Effector CD4-positive, alpha-beta T cell (primary cell): ENCODE data around the gene SLAMF6.

Experiments
- DNase-seq: peaks from one replicate; pipeline ENCODE4 v3.0.0-alpha.2; 2020

SLAMF6 gene

DNA sequence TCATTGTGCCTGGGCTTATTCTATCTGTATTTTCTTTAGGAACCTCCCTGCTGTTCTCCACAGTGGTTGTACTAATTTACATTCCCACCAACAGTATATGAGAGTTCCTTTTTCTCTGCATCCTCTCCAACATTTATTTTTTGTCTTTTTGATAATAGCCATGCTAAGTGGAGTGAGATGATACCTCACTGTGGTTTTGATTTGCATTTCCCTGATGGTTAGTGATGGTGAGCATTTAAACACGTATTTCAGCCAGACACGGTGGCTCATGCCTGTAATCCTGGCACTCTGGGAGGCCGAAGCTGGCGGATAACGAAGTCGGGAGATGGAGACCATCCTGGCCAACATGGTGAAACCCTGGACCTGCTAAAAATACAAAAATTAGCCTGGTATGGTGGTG, 57.9 kb downstream of the SLAMF6 start:
- no peak for DNase-seq

DNA sequence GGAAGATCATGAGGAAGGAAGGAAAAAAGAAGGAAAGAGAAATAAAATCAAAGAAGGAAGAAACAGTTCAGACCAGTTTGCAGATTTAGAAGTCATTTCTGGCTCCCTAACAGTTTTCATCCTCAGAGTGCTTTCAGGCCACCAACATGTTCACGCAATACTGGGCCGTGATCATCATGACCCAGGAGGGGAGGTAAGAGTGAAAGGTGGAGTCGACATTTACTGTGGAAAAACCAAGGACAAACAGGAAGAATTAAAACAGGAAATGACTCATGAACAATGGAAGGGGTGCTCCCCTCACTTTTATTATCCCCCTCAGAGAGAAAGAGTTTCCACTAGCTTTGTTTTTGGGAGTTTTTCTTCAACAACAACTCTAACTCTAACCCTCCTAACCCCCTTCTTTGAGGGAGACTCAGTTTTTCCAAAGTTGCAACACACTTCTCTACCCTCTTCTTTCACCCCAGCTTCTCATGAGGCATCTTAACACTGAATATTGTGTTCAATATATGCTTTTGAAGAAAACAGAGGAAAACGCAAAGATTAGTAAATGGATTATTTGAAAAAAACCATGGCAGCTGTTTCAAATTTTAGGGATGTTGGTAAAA, 62.3 kb downstream of the SLAMF6 start:
- no peak for DNase-seq

DNA sequence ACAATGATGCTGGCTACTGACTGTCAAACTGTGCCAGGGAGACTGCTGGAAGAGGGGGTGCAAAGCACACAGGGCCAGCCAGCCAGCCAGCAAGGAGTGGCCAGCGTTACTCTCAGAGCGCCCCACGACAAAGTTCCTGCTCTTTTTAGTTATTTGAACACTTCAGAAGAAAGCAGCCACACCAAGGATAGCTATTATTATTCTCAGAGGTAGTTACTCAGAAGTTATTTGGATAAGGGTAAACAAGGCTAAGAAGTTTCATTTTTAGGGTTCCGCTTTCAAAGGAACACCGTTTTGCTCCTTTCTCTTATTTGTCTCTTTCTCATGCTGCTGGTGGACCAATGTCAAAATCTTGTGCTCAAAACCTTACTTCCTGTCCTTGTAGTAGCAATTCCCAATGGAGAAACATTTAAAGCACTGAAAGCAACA, 62.8 kb downstream of the SLAMF6 start:
- no peak for DNase-seq

DNA sequence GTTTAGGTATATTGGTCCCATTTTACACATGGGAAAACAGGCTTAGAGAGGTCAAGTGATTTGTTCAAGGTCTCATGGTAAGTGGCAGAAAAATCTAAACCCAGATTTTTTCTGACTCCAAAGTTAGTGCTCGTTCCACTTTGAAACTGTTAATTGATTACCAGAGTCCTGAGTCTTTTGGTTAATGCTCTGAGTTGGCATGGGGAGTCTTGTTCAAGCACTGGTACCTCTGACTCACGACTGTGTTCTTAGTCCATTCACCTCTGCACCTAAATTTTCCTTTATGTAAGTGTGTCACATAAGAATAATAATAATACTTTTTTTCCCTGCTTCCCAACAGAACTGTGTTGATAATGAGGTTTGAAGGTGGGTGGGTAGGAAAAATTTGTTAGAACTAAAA, 63.4 kb downstream of the SLAMF6 start:
- no peak for DNase-seq

DNA sequence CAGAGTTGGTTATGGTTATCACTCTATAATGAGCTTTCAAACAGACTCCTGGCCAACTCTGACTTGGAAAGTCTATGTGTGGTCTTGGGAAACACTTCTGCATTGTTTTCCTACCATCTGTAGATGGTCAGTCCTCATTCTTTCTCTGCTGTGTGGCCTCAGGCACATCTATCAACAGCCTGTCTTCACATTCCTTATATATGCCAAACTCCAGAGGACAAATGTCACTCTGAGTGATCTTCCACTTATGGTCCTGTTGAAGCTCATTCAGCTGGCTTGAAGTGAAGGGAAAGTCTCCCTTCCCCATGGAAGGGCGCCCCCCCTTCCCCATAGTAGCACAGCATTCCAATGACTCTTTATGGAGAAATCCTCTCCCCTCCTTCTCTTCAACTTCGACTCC, 64.0 kb downstream of the SLAMF6 start:
- no peak for DNase-seq

DNA sequence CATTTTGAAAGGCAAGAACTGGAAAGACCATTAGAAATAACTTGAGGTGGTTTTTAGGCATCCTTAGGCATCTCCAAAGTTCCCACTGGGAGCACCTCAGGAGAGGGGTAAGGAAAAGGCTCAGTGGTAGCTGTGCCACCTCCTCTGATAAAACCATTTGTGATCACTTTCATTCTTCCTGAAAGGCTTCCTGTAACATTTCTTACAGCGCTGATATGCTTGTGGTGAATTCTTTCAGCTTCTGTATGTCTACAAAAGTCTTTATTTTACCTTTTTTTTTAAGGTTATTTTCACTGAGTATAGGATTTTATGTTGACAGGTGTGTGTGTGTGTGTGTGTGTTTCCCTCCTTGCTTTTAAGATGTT, 67.9 kb downstream of the SLAMF6 start:
- no peak for DNase-seq

DNA sequence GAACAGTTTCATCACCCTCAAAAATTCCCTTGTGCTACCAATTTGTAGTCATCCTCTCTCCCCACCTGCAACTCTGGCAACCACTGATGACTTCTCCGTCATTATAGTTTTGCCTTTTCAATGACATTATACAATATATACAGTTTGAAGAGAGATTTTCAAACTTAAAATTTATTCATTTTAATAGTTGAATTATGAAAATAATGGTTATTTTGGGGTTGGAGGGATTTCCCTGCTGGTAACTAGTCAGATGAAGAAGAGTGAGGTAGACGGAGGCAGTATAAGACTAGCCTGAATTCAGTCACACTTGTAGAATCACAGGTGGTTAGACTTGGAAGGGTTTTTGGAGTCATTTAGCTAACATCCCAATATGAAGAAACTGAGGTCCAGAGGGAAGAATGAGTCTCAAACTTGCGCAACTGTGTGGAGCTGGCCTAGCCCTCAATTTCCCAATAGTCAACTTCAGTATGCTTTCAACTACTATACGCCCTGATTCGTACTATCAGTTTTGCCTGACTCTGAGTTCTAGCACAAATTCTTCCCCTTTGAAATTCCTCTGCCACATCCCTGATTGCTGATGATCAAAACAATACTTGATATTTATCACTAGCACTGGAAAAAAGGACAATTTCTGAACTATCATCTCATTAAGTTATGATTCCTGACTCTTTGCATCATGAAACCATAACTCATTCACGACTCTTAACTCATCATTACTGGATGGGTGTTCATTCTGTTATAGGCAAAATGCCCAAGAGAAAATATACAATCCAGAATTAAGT, 68.5 kb downstream of the SLAMF6 start:
- DNase-seq: no peak

DNA sequence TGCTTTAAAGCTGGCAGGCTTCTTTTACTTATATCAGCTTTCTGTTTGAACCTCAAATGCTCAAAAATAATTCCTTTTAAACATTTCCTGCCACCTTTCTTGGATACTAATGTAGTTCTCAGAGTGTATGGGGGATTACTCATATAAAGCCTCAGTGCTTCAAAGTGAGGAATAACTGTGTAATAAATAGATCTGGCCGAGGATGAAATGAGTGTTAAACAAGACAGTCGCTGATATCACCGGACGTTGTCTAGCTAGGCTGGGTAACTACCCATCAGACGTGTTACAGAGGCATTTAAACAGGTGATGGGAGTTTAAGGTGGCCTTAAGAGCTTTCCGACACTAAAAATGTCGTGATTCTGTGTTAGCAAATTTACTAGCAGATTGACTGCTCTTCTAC, 69.6 kb downstream of the SLAMF6 start:
- DNase-seq: no peak

DNA sequence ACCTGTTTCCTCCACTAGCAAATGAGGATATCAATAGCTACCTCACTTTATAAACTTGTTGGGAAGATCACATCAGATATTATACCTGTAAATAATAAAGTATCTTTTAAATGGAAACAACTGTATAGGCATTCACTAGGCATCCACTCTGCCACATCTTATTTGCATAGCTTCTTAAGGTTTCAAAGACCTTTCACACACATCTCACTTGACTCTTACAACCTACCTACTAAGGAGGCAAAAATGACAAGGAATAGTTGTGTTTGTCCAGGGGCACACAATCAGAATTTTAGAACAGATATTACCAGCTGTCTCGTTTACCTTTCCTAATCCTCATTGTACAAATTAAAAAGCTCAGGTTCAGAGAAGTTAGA, 71.2 kb downstream of the SLAMF6 start:
- DNase-seq: no peak

DNA sequence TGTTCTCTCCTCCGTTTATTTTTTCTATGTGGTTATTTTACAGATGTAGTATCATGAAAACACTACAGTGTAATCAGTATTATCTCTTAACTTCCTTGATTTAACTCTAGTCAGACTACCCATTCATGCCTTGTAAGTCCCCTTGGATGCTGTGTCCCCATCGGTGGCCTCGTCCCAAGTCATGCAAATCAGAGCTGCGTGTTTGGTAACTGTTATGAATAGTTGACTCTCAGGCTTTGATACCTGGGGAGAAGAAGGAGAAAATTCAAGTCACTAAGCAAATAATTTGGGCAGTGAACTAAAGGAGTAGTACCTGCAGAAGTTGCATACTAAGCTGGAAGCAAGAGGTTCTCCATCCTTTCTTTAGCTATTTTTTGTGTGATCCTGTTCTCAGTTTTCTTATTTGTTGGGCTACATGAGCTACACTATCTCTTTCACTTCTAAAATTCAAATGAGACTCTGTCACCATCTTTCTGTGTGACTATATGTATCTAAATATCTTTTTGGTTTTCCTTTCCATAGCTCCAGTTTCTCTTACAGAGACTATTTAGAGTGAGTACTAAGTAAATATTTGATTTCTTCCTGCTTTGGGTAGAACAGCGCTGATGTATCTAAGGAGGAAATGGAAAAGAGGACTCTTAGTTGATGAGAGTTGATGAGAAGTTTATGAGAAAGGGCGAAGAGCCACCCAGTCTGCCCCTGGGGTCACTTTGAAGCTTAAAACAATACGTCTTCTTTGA, 71.8 kb downstream of the SLAMF6 start:
- no peak for DNase-seq

DNA sequence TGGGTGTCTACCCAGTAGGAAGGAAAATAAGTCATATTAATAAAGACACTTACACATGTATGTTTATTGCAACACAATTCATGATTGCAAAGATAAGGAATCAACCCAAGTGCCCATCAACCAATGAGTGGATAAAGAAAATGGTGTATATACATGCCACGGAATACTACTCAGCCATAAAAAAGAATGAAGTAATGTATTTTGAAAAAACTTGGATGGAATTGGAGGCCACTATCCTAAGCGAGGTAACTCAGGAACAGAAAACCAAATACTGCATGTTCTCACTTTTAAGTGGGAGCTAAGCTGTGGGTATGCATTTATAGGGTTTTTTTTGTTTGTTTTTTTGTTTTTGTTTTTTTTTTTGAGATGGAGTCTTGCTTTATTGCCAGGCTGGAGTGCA, 73.6 kb downstream of the SLAMF6 start:
- no peak for DNase-seq

DNA sequence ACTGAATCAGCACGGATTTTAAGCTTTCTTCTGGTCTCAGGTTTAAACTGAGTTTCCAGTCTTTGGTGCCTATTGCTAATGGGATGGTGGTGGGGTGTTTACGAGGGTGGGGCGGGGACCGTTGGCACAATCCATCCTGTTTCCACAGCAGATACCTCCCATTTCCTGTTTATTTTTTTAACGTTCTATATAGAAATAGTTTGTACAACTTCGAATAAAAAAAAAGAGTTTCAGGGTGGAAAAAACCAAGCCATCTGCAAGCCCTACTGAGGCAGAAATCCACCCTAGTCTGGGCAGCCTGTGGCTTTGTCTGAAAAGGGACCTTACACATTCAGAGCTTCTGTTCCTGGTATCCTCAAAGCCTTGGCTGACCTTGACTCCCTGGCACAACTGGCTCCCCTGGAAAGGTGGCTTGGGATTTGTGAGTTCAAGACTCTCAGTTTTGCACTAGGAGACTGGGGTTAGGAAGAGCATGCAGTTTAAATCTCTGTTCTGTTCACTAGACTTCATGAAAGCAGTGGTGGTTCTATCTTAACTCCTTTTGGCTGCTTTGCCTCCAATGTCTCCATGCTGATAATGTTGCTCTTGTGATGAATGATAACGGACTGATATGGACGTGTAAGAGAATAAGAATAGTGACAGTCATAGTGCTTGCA, 76.0 kb downstream of the SLAMF6 start:
- no peak for DNase-seq

DNA sequence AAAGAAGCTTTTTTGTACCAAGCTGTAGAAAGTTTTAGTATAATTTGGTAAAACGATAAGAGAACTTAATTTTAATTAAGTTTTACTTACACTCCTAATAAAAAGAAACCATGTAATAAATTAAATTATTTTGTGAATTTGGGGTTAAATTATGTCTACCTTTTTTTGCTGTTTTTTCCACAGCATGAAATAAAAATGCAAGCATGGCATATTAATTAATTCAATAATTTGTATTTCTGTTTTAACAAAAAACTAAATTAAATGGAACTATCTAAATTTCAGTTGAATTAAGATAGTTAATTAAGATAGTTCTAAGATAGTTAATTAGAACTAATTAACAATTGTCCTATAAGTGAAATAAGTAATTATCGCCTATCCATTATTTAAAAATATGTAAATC, 83.3 kb downstream of the SLAMF6 start:
- no peak for DNase-seq

DNA sequence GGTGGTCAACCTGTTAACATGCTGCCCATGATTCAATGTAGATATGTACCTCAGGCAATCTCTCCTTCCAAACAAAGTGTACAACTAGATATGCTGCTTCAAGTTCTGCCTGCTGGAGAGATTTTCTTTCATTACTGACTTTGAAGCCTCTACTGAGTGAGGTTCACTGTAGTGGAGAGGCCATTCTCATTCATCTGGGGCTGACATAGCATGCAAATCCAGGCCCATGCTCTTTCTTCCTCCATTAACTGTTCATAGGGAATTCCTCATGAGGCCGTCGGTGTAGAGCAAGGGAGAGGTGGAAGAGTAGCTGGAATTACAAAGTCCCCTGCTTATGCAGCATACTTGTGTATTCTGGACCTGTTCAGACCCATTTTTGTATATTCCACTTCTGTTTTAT, 84.1 kb downstream of the SLAMF6 start:
- no peak for DNase-seq

DNA sequence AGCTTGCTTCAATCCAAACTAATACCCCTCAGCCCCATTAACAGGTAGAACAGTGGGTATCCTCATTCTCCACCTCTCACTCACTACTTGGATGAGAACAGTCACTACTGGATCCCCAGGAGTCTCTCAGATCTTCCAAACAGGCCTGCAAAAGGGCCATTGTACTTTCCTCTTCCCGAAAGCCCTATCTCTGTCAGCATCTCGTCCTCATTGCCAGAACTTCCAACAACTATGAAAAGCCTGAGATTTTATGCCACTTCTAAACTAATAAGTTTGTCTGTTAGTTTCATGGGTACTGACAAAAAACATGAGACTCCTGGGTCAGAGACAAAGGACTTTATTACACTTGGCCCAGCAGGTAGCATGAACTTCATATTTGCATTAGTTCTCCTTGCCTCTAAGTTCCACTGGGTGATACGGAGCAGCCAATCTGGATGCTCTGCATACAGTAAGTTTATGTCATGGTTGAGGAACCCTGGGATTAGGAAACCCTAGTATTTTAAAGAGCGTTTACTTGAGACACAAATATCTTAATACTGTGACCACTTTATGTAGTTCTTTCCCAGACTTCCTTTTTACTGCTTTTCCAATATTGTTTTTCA, 84.6 kb downstream of the SLAMF6 start:
- no peak for DNase-seq

DNA sequence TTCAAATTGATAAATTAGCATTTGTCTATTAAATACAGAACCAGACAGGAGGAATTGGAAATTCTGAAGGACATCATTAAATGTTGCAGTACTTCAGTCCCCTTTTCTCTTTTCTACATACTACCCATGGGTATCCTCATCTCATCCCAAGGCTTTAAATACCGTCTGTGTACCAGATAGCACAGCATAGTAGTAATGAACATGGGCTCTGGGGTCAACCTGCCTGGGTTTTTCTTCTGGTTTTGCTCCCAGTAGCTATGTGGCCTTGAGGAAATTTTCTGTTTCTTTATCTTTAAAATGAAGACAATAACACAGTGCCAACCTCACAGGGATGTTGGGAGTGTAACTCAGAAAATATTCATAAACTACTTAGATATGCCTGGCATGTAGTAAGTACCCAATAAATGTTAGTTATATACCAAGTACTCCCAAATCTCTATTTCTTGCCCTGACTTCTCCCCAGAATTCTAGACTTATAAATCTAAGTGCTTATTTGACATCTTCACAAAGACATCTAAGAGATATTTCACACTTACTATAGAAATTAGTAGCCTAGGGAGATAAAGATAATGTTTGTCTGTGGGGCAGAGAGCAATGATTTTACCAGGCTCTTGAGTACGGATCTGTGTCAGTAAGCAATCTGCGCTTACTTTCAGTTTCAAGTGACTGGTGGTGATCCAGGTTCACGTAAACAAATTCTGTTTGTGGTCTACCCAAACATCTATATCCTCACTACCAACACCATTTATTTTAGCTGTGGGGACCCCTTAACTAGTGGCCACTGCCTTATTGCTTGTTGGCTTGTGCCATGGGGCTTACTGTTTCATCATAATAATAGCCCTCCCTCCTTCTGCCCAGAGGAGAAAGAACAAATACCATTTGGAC, 85.4 kb downstream of the SLAMF6 start:
- no peak for DNase-seq

DNA sequence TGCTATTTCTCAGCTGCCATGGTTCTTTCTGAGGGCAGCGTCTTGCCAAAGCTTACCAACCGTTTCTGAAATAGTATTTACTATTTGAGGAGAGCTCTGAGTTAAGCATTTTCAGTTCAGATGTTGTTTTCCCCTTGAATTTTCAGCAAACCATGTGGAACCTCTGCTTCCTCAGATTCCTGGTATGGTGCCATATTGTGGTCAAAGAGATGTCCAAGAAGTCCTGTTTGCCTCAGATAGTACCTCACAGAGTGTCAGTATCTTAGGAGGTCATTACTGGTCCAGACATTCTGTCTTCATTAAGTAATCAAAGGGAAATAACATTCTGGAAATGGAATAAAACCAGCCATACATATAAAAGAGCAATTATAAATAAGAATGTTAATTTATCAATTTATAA, 86.1 kb downstream of the SLAMF6 start:
- DNase-seq: no peak
